Measurements from ENCODE around the gene ERC2.

- no peak for TF ChIP-seq CTCF (IDR thresholded peaks at IDR 0.05)
- TF ChIP-seq POLR2AphosphoS5 (IDR thresholded peaks at IDR 0.05) = no peak
Measured at GRCh38 chr3:56107157-56107556, 361.1 kb downstream of the ERC2 start.

All from breast epithelium (tissue), 3 donors.